Osteoblast (primary cell): ENCODE results near the gene ACSM5. TPM values are rescaled to one million over a fixed set of nuclear protein-coding genes. Genes with fewer than 3 reads are reported as not detected.

Experiments used
- DNase-seq: peaks from one replicate; pipeline ENCODE4 v3.0.0; 2011; ENCODE audit warnings: low spot score, mixed read lengths; ENCODE audit not compliant: insufficient read length; ENCODE audit errors: missing footprints
- H2AFZ ChIP-seq: 2 replicates; pipeline ENCODE4 v1.6.0; 2011; ENCODE audit warnings: mild to moderate bottlenecking, low read length
- H3K27ac ChIP-seq: 2 replicates; pipeline ENCODE4 v1.5.1; 2011; ENCODE audit warnings: mild to moderate bottlenecking, low read depth, low read length, moderate library complexity
- H3K27me3 ChIP-seq: 2 replicates; pipeline ENCODE4 v1.6.0; 2012; ENCODE audit warnings: mild to moderate bottlenecking, control low read depth, inconsistent platforms, low read length, moderate library complexity; ENCODE audit not compliant: insufficient read depth
- H3K36me3 ChIP-seq: 2 replicates; pipeline ENCODE4 v1.5.1; 2011; ENCODE audit warnings: mild to moderate bottlenecking, low read length, control low read depth, moderate library complexity; ENCODE audit not compliant: insufficient read depth
- H3K4me1 ChIP-seq: 2 replicates; pipeline ENCODE4 v1.5.1; 2011; ENCODE audit warnings: mild to moderate bottlenecking, low read length, control low read depth, moderate library complexity; ENCODE audit not compliant: insufficient read depth
- H3K4me2 ChIP-seq: 2 replicates; pipeline ENCODE4 v1.6.0; 2011; ENCODE audit warnings: mild to moderate bottlenecking, low read length; ENCODE audit not compliant: insufficient read depth
- H3K4me3 ChIP-seq: fragments of 200-600 bp; sonication (generic); 3 replicates; pipeline ENCODE4 v1.5.1; 2012; ENCODE audit warnings: mild to moderate bottlenecking, low read length, inconsistent platforms; ENCODE audit not compliant: insufficient read depth
- H3K79me2 ChIP-seq: 2 replicates; pipeline ENCODE4 v1.6.0; 2012; ENCODE audit warnings: mild to moderate bottlenecking, low read length, control low read depth, inconsistent platforms; ENCODE audit not compliant: insufficient read depth
- H3K9me3 ChIP-seq: 2 replicates; pipeline ENCODE4 v1.5.1; 2011; ENCODE audit warnings: low read depth, low read length, control low read depth
- H4K20me1 ChIP-seq: 2 replicates; pipeline ENCODE4 v1.6.0; 2012; ENCODE audit warnings: mild to moderate bottlenecking, low read length, control low read depth; ENCODE audit not compliant: insufficient read depth
- total RNA-seq: library from RNA; depleted of rRNA; stranded (reverse); fragments of >200 nt; gene quantifications from 2 replicates; pipeline ENCODE4 v1.2.3, GENCODE V29; 2012
- TF ChIP-seq, protein P1 (sequence below): IDR thresholded peaks from 2 replicates; pipeline ENCODE4 v1.5.1; 2011; ENCODE audit warnings: mild to moderate bottlenecking, low read depth, low read length, moderate library complexity; ENCODE audit errors: extremely low read depth

Gene ACSM5
- total RNA-seq, 1 donor: 11.9 TPM

- no peaks in the 10 kb centered on the region for H3K79me2 ChIP-seq
Observed at GRCh38 chr16:20485408-20485807, 76.1 kb downstream of the ACSM5 start.

More at GRCh38 chr16:20485408-20485807, 76.1 kb downstream of the ACSM5 start:
- no peak overlapping the region for H3K4me3 ChIP-seq
- H3K4me2 ChIP-seq: no peak overlapping the region
- no peaks in the 10 kb centered on the region for H3K36me3 ChIP-seq
- H3K9me3 ChIP-seq: no peaks in the 10 kb centered on the region
- no peak overlapping the region for H2AFZ ChIP-seq
- H3K27ac ChIP-seq: no peak overlapping the region
- H4K20me1 ChIP-seq: no peaks in the 10 kb centered on the region
- TF ChIP-seq, protein P1, sequence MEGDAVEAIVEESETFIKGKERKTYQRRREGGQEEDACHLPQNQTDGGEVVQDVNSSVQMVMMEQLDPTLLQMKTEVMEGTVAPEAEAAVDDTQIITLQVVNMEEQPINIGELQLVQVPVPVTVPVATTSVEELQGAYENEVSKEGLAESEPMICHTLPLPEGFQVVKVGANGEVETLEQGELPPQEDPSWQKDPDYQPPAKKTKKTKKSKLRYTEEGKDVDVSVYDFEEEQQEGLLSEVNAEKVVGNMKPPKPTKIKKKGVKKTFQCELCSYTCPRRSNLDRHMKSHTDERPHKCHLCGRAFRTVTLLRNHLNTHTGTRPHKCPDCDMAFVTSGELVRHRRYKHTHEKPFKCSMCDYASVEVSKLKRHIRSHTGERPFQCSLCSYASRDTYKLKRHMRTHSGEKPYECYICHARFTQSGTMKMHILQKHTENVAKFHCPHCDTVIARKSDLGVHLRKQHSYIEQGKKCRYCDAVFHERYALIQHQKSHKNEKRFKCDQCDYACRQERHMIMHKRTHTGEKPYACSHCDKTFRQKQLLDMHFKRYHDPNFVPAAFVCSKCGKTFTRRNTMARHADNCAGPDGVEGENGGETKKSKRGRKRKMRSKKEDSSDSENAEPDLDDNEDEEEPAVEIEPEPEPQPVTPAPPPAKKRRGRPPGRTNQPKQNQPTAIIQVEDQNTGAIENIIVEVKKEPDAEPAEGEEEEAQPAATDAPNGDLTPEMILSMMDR: no peak
- H3K4me1 ChIP-seq: no peaks in the 10 kb centered on the region
- H3K27me3 ChIP-seq: no peaks in the 10 kb centered on the region
- no peak for DNase-seq

Other genes starting within 250 kb of the ACSM5 start
- not detected in 2 replicates for gene GP2, start 82.0 kb upstream of the ACSM5 start, total RNA-seq
- gene UMOD, start 56.8 kb upstream of the ACSM5 start, total RNA-seq: not detected in 2 replicates
- not detected in 2 replicates for gene PDILT, start 4.8 kb upstream of the ACSM5 start, total RNA-seq
- gene ACSM2A, start 42.0 kb downstream of the ACSM5 start, total RNA-seq: not detected in 2 replicates
- not detected in 2 replicates for gene ACSM2B, start 166.8 kb downstream of the ACSM5 start, total RNA-seq